ENCODE data around the gene NEUROD1.

The NEUROD1 gene

DNA sequence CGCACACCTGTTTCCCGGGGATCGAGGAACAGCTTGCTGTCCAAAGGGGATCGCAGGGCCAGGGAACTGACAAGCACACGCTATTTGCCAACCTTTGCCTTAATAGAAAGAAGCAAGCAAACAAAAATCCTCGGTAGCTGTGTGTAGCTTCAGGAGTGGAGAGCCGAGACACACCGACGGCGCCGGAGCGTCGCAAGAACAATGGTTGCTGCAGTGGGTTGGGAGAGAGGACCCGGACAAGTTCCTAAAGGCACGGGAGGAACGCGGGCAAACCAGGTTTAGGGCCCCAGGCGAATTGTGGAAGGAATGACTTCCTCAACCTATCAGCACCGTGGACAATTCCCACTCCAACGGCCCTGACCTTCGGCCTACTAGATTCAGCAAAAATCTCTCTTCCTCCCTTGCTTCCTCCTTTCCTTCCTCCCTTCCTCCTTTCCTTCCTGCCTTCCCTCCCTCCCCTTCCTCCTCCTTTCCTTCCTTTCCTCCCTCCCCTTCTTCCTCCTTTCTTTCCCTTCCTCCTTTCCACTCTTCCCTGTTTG lies 4.9 kb upstream of the NEUROD1 start:
- H3K9ac ChIP-seq (ENCODE audit: low read length) = no peak overlapping the region
- no peak overlapping the region for H3K4me2 ChIP-seq (ENCODE audit: low read depth, low read length)
- H3K27ac ChIP-seq (ENCODE audit: low read length) = no peak overlapping the region

DNA sequence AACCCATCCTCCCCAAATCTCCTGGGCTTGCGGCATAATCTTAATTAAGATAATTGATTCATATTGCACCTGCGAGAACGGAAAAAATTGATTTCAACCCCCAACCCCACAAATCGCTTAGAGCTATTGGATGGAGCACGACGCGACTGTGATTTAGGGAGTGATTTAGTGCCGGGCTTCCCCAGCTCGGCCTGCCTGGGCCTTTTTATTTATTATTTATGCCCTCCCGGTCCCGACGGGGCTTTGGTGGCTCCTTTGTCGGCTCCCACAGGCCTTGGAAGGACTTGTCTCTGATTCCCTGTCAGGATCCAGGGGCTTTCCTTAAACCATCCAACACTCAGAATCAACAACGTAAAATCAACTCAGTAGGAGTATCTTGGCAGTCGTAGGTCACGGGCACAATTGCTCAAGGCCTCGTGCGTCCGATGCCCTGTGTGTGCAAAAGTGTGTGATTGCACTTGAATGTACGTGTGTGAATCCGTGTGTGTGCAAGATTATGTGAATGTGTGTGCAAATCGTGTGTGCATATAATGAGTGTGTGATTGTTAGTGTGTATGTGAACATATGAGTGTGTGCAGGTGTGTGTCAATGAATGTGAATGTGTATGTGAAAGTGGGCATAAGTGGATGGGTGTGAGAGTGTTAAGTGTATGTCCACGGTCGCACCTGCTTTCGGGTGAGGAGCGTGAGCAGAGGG lies 4.3 kb upstream of the NEUROD1 start:
- Histone ChIP-seq H3K9me2 (replicated peaks; ENCODE audit: insufficient read depth, low read length) (no peaks in the 10 kb centered on the region), H3K9me3 (replicated peaks; ENCODE audit: insufficient read depth, low read length) (no peaks in the 10 kb centered on the region), H3K27ac (ENCODE audit: low read length) (no peak overlapping the region), H4K20me1 (ENCODE audit: insufficient read depth, low read length) (no peaks in the 10 kb centered on the region), H3K4me2 (ENCODE audit: low read depth, low read length) (no peak overlapping the region; the same call in 1 of the 2 replicates), H2AFZ (ENCODE audit: low read length) (no peak overlapping the region), H3K4me1 (ENCODE audit: low read length) (no peaks in the 10 kb centered on the region), H3K27me3 (replicated peaks; ENCODE audit: insufficient read depth, low read length) (peaks cover 24% of the 10 kb centered on the region), H3K36me3 (replicated peaks; ENCODE audit: insufficient read depth, low read length) (no peaks in the 10 kb centered on the region), H3F3A (ENCODE audit: insufficient read depth, low read length) (no peaks in the 10 kb centered on the region), H3K79me2 (ENCODE audit: low read length) (no peaks in the 10 kb centered on the region), H3K9ac (ENCODE audit: low read length) (no peak overlapping the region), H3K4me3 (ENCODE audit: low read length) (no peak overlapping the region)
- no peak for DNase-seq
- TF ChIP-seq EZH2phosphoT487 (IDR thresholded peaks at IDR 0.05; ENCODE audit: low read length) (no peak), EZH2 (optimal IDR thresholded peaks at IDR 0.05; ENCODE audit: low read depth, low read length) (no peak)
- TF ChIP-seq, protein P1, sequence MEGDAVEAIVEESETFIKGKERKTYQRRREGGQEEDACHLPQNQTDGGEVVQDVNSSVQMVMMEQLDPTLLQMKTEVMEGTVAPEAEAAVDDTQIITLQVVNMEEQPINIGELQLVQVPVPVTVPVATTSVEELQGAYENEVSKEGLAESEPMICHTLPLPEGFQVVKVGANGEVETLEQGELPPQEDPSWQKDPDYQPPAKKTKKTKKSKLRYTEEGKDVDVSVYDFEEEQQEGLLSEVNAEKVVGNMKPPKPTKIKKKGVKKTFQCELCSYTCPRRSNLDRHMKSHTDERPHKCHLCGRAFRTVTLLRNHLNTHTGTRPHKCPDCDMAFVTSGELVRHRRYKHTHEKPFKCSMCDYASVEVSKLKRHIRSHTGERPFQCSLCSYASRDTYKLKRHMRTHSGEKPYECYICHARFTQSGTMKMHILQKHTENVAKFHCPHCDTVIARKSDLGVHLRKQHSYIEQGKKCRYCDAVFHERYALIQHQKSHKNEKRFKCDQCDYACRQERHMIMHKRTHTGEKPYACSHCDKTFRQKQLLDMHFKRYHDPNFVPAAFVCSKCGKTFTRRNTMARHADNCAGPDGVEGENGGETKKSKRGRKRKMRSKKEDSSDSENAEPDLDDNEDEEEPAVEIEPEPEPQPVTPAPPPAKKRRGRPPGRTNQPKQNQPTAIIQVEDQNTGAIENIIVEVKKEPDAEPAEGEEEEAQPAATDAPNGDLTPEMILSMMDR (IDR thresholded peaks at IDR 0.05; ENCODE audit: low read length) = no peak

More for the DNA sequence above, 4.9 kb upstream of the NEUROD1 start:
- Histone ChIP-seq H3K79me2 (ENCODE audit: low read length) (no peaks in the 10 kb centered on the region), H2AFZ (ENCODE audit: low read length) (no peak overlapping the region), H3K36me3 (replicated peaks; ENCODE audit: insufficient read depth, low read length) (no peaks in the 10 kb centered on the region), H3K4me1 (ENCODE audit: low read length) (no peaks in the 10 kb centered on the region), H3K27me3 (replicated peaks; ENCODE audit: insufficient read depth, low read length) (peaks cover 24% of the 10 kb centered on the region), H3K9me2 (replicated peaks; ENCODE audit: insufficient read depth, low read length) (no peaks in the 10 kb centered on the region), H3K9me3 (replicated peaks; ENCODE audit: insufficient read depth, low read length) (no peaks in the 10 kb centered on the region), H3K4me3 (ENCODE audit: low read length) (no peak overlapping the region), H4K20me1 (ENCODE audit: insufficient read depth, low read length) (no peaks in the 10 kb centered on the region), H3F3A (ENCODE audit: insufficient read depth, low read length) (no peaks in the 10 kb centered on the region)
- DNase-seq = no peak
- TF ChIP-seq, protein P1 (IDR thresholded peaks at IDR 0.05; ENCODE audit: low read length) = no peak
- no peak for TF ChIP-seq EZH2phosphoT487 (IDR thresholded peaks at IDR 0.05; ENCODE audit: low read length)
- no peak for TF ChIP-seq EZH2 (optimal IDR thresholded peaks at IDR 0.05; ENCODE audit: low read depth, low read length)

DNA sequence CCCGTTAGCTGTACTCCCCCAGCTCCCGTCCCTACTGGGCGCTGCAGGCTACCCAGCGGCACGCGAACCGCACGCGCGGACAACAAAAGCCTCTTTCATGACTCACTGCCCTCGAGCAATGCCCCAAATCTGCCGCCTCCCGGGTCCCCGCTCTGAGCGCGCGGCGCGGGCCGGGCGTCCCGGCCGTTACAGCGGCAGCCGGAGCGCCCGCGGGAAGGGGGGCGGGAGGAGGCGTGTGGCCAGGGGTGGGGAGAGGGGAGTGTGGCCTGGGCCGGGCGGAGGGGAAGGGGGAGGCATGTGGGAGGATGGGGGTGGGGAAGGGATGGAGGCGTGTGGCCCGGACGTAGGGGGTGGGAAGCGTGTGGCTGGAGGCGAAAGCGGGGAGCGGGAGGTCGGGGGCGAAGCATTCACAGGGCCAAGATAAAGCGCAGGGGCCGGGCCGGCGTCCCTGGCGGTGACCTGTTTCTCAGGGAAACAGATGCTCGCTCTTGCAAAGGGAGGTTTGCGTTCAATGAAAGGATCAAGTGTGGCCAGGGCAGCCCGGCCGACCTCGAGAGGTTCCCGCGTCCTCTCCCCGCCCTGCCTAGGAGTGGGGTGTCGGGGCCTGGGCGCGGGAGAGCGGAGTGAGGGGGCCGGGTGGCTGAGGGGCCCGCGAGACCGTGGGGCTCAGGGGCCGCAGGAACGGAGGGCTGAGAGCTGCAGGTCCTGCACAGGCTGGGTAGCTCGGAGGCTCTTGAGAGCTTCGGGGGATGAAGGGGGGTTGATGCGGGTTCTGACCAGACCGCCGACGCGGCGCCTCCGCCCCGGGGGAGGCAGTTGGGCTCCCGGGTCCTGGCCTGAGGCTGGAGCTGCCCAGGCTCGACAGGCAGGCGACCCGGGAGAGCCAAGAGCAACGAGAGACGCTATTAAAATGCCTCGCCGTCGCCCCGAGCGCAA lies 3.5 kb upstream of the NEUROD1 start:
- H3K4me2 ChIP-seq (ENCODE audit: low read depth, low read length) = peak overlapping the region; percentile 37; the same call in 1 of the 2 replicates
- peak overlapping the region; percentile 22; the same call in 1 of the 2 replicates for H3K4me3 ChIP-seq (ENCODE audit: low read length)
- H3K79me2 ChIP-seq (ENCODE audit: low read length) = no peaks in the 10 kb centered on the region
- no peak overlapping the region for H3K9ac ChIP-seq (ENCODE audit: low read length)
- H4K20me1 ChIP-seq (ENCODE audit: insufficient read depth, low read length) = no peaks in the 10 kb centered on the region
- peak; percentile 15 for DNase-seq
- no peaks in the 10 kb centered on the region for H3K4me1 ChIP-seq (ENCODE audit: low read length)
- no peaks in the 10 kb centered on the region for H3K9me2 ChIP-seq (replicated peaks; ENCODE audit: insufficient read depth, low read length)
- peaks cover 24% of the 10 kb centered on the region for H3K27me3 ChIP-seq (replicated peaks; ENCODE audit: insufficient read depth, low read length)
- no peaks in the 10 kb centered on the region for H3K36me3 ChIP-seq (replicated peaks; ENCODE audit: insufficient read depth, low read length)
- H2AFZ ChIP-seq (ENCODE audit: low read length) = no peak overlapping the region
- H3K27ac ChIP-seq (ENCODE audit: low read length) = no peak overlapping the region
- no peaks in the 10 kb centered on the region for H3K9me3 ChIP-seq (replicated peaks; ENCODE audit: insufficient read depth, low read length)
- TF ChIP-seq EZH2 (optimal IDR thresholded peaks at IDR 0.05; ENCODE audit: low read depth, low read length) (no peak), EZH2phosphoT487 (IDR thresholded peaks at IDR 0.05; ENCODE audit: low read length) (no peak)
- TF ChIP-seq, protein P1 (IDR thresholded peaks at IDR 0.05; ENCODE audit: low read length) = no peak
- H3F3A ChIP-seq (ENCODE audit: insufficient read depth, low read length) = no peaks in the 10 kb centered on the region

Measured in MM.1S (cell line).